H1 (cell line): ENCODE measurements around the gene MYH10. TPM values are rescaled to one million over a fixed set of nuclear protein-coding genes. Genes with fewer than 3 reads are reported as not detected.
A peak's percentile ranks its signal among the peaks of the same experiment; 100 is the strongest.

Experiments used
- CTCF ChIA-PET: fragments of 300-600 bp; sonication (Branson Sonifier 250); formaldehyde crosslinking; loops from one replicate; lab custom pipeline; 2021; ENCODE audit not compliant: partially characterized antibody; lab: Charles Lee
- POLR2A ChIA-PET: fragments of 300-600 bp; sonication (Branson Sonifier 250); formaldehyde crosslinking; loops from one replicate; lab custom pipeline; 2021; ENCODE audit warnings: inconsistent platforms; ENCODE audit not compliant: partially characterized antibody; lab: Charles Lee
- DNase-seq, 2 experiments: peaks; one replicate each; pipeline versions ENCODE4 v3.0.0 to v3.0.0-alpha.2; 2010 to 2022; ENCODE audit warnings: low spot score in 2 of 2, low read depth in 1 of 2, mixed read lengths in 1 of 2
- FAIRE-seq: peaks from 2 replicates; lab custom pipeline; 2011; peaks lifted over from hg19 to GRCh38; lab: Jason Lieb, UNC
- H2AFZ ChIP-seq: 2 replicates; pipeline ENCODE4 v1.8.1; 2012; ENCODE audit warnings: low read length, inconsistent platforms
- H2AK5ac ChIP-seq: 2 replicates; pipeline ENCODE4 v1.6.1; 2013; ENCODE audit warnings: low read depth, low read length
- H2BK120ac ChIP-seq: replicated peaks from 2 replicates; pipeline ENCODE3; 2013; ENCODE audit warnings: low read depth, low read length, inconsistent platforms
- H2BK12ac ChIP-seq: 2 replicates; pipeline ENCODE4 v1.6.1; 2013; ENCODE audit warnings: low read depth, low read length
- H2BK15ac ChIP-seq: 2 replicates; pipeline ENCODE4 v1.6.1; 2013; ENCODE audit warnings: low read length
- H2BK20ac ChIP-seq: 2 replicates; pipeline ENCODE4 v1.6.1; 2013; ENCODE audit warnings: low read length
- H2BK5ac ChIP-seq: 2 replicates; pipeline ENCODE4 v1.6.1; 2013; ENCODE audit warnings: low read depth, low read length
- H3K14ac ChIP-seq: 2 replicates; pipeline ENCODE4 v1.6.1; 2013; ENCODE audit warnings: inconsistent platforms; ENCODE audit not compliant: insufficient read length
- H3K18ac ChIP-seq: 2 replicates; pipeline ENCODE4 v1.6.1; 2013; ENCODE audit warnings: low read length; ENCODE audit errors: extremely low read depth
- H3K23ac ChIP-seq: 2 replicates; pipeline ENCODE4 v1.6.1; 2013; ENCODE audit warnings: inconsistent platforms; ENCODE audit not compliant: insufficient read length
- H3K23me2 ChIP-seq: 2 replicates; pipeline ENCODE4 v1.6.1; 2013; ENCODE audit warnings: low read depth, low read length
- H3K27ac ChIP-seq: 2 replicates; pipeline ENCODE4 v1.6.1; 2011; ENCODE audit warnings: low read depth, low read length, inconsistent platforms
- H3K27me3 ChIP-seq, 4 experiments: replicated peaks in 1 of 4; 1 replicate in 1 of 4; 2 replicates in 3 of 4; pipeline versions ENCODE4 v1.6.1 to v1.8.1; 2011 to 2013; ENCODE audit warnings: low read length in 3 of 4, mild to moderate bottlenecking in 3 of 4, inconsistent platforms in 2 of 4, mixed read lengths in 2 of 4, moderate library complexity in 1 of 4; ENCODE audit not compliant: control insufficient read depth in 3 of 4, insufficient read depth in 3 of 4; ENCODE audit errors: extremely low read depth in 1 of 4
- H3K36me3 ChIP-seq, 4 experiments: 2 replicates each; pipeline versions ENCODE4 v1.6.1 to v1.8.1; 2011 to 2013; ENCODE audit warnings: mild to moderate bottlenecking in 4 of 4, low read length in 3 of 4, moderate library complexity in 2 of 4, control low read depth in 1 of 4, inconsistent platforms in 1 of 4; ENCODE audit not compliant: insufficient read depth in 4 of 4, control insufficient read depth in 2 of 4
- H3K4ac ChIP-seq: replicated peaks from 2 replicates; pipeline ENCODE3; 2013; ENCODE audit warnings: low read length, low read depth, mixed read lengths, inconsistent platforms; ENCODE audit not compliant: insufficient read length
- H3K4me1 ChIP-seq, 4 experiments: replicated peaks in 1 of 4; 1 replicate in 1 of 4; 2 replicates in 3 of 4; pipeline versions ENCODE4 v1.6.1 to v1.8.1; 2011 to 2013; ENCODE audit warnings: low read length in 3 of 4, inconsistent platforms in 2 of 4, mixed read lengths in 1 of 4; ENCODE audit not compliant: insufficient read depth in 4 of 4, control insufficient read depth in 3 of 4
- H3K4me2 ChIP-seq, 2 experiments: 2 replicates each; pipeline versions ENCODE4 v1.6.1 to v1.8.1; 2011 to 2013; ENCODE audit warnings: low read depth in 2 of 2, low read length in 2 of 2, control low read depth in 1 of 2, inconsistent platforms in 1 of 2, mild to moderate bottlenecking in 1 of 2; ENCODE audit not compliant: insufficient read depth in 1 of 2
- H3K4me3 ChIP-seq, 4 experiments: fragments of 200-600, 300-600 bp in 1 of 4; sonication (generic), shearing (Covaris generic), sonication (Bioruptor Twin) in 1 of 4; 2 replicates each; pipeline versions ENCODE4 v1.5.1 to v1.8.1; 2011 to 2016; ENCODE audit warnings: low read length in 4 of 4, low read depth in 3 of 4, control low read depth in 2 of 4, inconsistent platforms in 2 of 4, mild to moderate bottlenecking in 2 of 4, mixed read lengths in 1 of 4, moderate library complexity in 1 of 4; ENCODE audit not compliant: insufficient read depth in 2 of 4; ENCODE audit errors: extremely low read depth in 1 of 4
- H3K56ac ChIP-seq: replicated peaks from 2 replicates; pipeline ENCODE3; 2013; ENCODE audit warnings: low read depth, mild to moderate bottlenecking, mixed read lengths, low read length, inconsistent platforms; ENCODE audit not compliant: insufficient read length
- H3K79me1 ChIP-seq: 2 replicates; pipeline ENCODE4 v1.6.1; 2013; ENCODE audit warnings: low read depth, low read length, control low read depth
- H3K79me2 ChIP-seq, 2 experiments: 2 replicates each; pipeline versions ENCODE4 v1.6.1 to v1.8.1; 2012 to 2013; ENCODE audit warnings: low read length in 2 of 2, mild to moderate bottlenecking in 2 of 2, inconsistent platforms in 1 of 2; ENCODE audit not compliant: insufficient read depth in 2 of 2, control insufficient read depth in 1 of 2
- H3K9ac ChIP-seq, 4 experiments: replicated peaks in 1 of 4; 1 replicate in 1 of 4; 2 replicates in 3 of 4; pipeline versions ENCODE4 v1.6.1 to v1.8.1; 2011 to 2013; ENCODE audit warnings: low read depth in 3 of 4, low read length in 3 of 4, control low read depth in 2 of 4, mild to moderate bottlenecking in 2 of 4, moderate library complexity in 2 of 4, inconsistent platforms in 1 of 4; ENCODE audit errors: extremely low read depth in 1 of 4
- H3K9me3 ChIP-seq, 2 experiments: 2 replicates each; pipeline versions ENCODE4 v1.6.1 to v1.8.1; 2012 to 2013; ENCODE audit warnings: mild to moderate bottlenecking in 2 of 2, moderate library complexity in 2 of 2, control low read depth in 1 of 2, inconsistent platforms in 1 of 2, low read depth in 1 of 2, low read length in 1 of 2, mixed read lengths in 1 of 2; ENCODE audit not compliant: insufficient read depth in 2 of 2
- H4K20me1 ChIP-seq, 2 experiments: replicated peaks in 1 of 2; 2 replicates each; pipeline versions ENCODE3 to v1.8.1; 2011 to 2013; ENCODE audit warnings: inconsistent platforms in 2 of 2, low read length in 2 of 2, mild to moderate bottlenecking in 1 of 2; ENCODE audit not compliant: insufficient read depth in 2 of 2, control insufficient read depth in 1 of 2
- H4K5ac ChIP-seq: 2 replicates; pipeline ENCODE4 v1.6.1; 2013; ENCODE audit warnings: low read length, low read depth, mixed read lengths, inconsistent platforms; ENCODE audit not compliant: insufficient read length
- H4K8ac ChIP-seq: 2 replicates; pipeline ENCODE4 v1.8.0; 2013; ENCODE audit warnings: mild to moderate bottlenecking, moderate library complexity, low read length, inconsistent platforms; ENCODE audit not compliant: insufficient read depth; ENCODE audit errors: extremely low read depth
- H4K91ac ChIP-seq: replicated peaks from 2 replicates; pipeline ENCODE3; 2013; ENCODE audit warnings: low read length, mixed read lengths, inconsistent platforms; ENCODE audit not compliant: insufficient read length
- CEBPB ChIP-seq: IDR thresholded peaks from 2 replicates; pipeline ENCODE4 v1.6.1; 2012; ENCODE audit warnings: low read depth, low read length
- CHD1 ChIP-seq: IDR thresholded peaks from 2 replicates; pipeline ENCODE4 v1.6.1; 2012; ENCODE audit warnings: low read depth, low read length, improper control_type of control experiment
- EZH2 ChIP-seq: fragments of 200-600 bp; sonication (generic); IDR thresholded peaks from 2 replicates; pipeline ENCODE4 v1.7.1; 2012; ENCODE audit warnings: low read depth, mild to moderate bottlenecking, moderate library complexity, low read length, inconsistent platforms; ENCODE audit not compliant: severe bottlenecking
- HDAC6 ChIP-seq: IDR thresholded peaks from one replicate; pipeline ENCODE4 v1.7.1; 2012; ENCODE audit warnings: low read depth, mild to moderate bottlenecking, inconsistent platforms, low read length, moderate library complexity
- JUND ChIP-seq: IDR thresholded peaks from 2 replicates; pipeline ENCODE4 v1.6.1; 2011; ENCODE audit warnings: mild to moderate bottlenecking, improper control_type of control experiment, low read length
- KDM1A ChIP-seq: fragments of 200-600, 300-600 bp; sonication (generic); IDR thresholded peaks from 2 replicates; pipeline ENCODE4 v1.7.1; 2016; ENCODE audit warnings: mild to moderate bottlenecking, low read length, borderline replicate concordance
- NANOG ChIP-seq: IDR thresholded peaks from 2 replicates; pipeline ENCODE4 v1.6.1; 2011; ENCODE audit warnings: low read length, low read depth, mild to moderate bottlenecking, inconsistent platforms; ENCODE audit not compliant: insufficient read depth, poor library complexity, severe bottlenecking
- SAP30 ChIP-seq: fragments of 300-600 bp; sonication (generic); IDR thresholded peaks from 2 replicates; pipeline ENCODE4 v1.7.1; 2012; ENCODE audit warnings: low read length, moderate library complexity, mild to moderate bottlenecking, inconsistent platforms; ENCODE audit not compliant: insufficient read depth, insufficient replicate concordance
- SUZ12 ChIP-seq: fragments of 200-600 bp; sonication (generic); IDR thresholded peaks from 2 replicates; pipeline ENCODE4 v1.6.1; 2012; ENCODE audit warnings: mild to moderate bottlenecking, inconsistent platforms, low read length, moderate library complexity, mixed read lengths
- TBP ChIP-seq: IDR thresholded peaks from 2 replicates; pipeline ENCODE4 v1.6.1; 2011; ENCODE audit warnings: low read depth, low read length, improper control_type of control experiment
- WGBS, 2 experiments: shearing (Covaris generic) in 1 of 2; methylation state at CpG; one replicate each; pipeline versions ENCODE4 v1.1.6 to v1.1.7; 2013 to 2015; ENCODE audit warnings: low lambda C conversion rate in 2 of 2, mixed read lengths in 2 of 2, inconsistent platforms in 1 of 2, low coverage in 1 of 2, missing lambda C conversion rate in 1 of 2; ENCODE audit not compliant: insufficient replicate concordance in 2 of 2, insufficient coverage in 1 of 2, insufficient read length in 1 of 2; ENCODE audit errors: extremely low coverage in 1 of 2, missing lambda C conversion rate in 1 of 2; 5-methylcytosine and 5-hydroxymethylcytosine counted together
- polyA plus RNA-seq, 7 experiments: library from polyadenylated mRNA; depleted of rRNA in 3 of 7; stranded (reverse) in 5 of 7; unstranded in 2 of 7; fragments of >200 nt in 5 of 7; fragments of 200-250 nt in 2 of 7; gene quantifications; 1 replicate in 5 of 7; 2 replicates in 1 of 7; 4 replicates in 1 of 7; pipeline versions ENCODE4 v1.2.1 to v1.2.3, GENCODE V29; 2011 to 2013; ENCODE audit warnings: missing spikeins in 2 of 7, mixed read lengths in 2 of 7
- total RNA-seq: library from RNA; stranded (reverse); fragmentation: NEBNext Ultra II Directional; extraction: Animal tissue kit (Norgen Biotek cat#: 25700); gene quantifications from 2 replicates; pipeline ENCODE4 v1.2.1, GENCODE V29; 2021
- TF ChIP-seq, protein P1 (sequence below): IDR thresholded peaks from 2 replicates; pipeline ENCODE4 v1.6.1; 2012; ENCODE audit warnings: low read length, inconsistent platforms

Gene MYH10
- total and polyA plus RNA-seq, 2 of the 8 experiments (the other 6 are each of a cell fraction or from before 2014, with no cell fraction given): 64.1 to 289 TPM

DNA sequence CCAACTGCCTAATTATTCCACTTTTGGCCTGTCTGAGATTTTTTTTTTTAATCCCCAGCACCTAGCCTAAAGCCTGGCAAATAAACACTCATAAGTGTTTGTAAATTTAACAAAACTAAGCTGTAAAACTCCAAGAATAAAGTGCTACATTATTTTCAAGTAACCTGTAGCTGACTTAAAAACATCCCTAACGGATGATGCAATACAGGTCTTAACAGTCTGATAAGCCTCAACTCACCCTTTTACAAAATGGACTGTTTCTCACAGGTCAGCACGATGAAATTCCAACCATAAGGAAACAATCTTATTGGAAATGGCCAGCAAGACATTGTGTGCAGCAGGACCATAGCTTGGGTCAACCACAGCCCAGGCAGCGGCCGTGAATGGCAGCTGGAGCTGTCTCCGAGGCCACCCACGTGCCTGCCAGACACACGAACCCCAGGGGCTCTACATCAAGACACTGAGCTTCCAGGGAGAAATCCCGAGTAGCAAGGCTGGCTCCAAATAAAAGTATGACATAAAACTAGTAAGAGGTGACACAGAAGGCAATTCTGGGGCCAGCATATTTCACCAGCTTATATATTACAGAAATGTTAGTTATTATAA, 135.9 kb downstream of the MYH10 start:
- Histone ChIP-seq H3K27ac (0 out of 2 replicates have a peak overlapping the region, but pooled peaks have one; percentile 38), H3K18ac (no peak overlapping the region), H3K4me2 (no peak overlapping the region), H3K14ac (no peak overlapping the region), H4K20me1 (peaks cover 0 to 5% of the 10 kb centered on the region in 2 experiments), H3K79me2 (no peaks in the 10 kb centered on the region), H3K23ac (no peak overlapping the region), H3K23me2 (no peaks in the 10 kb centered on the region), H2BK15ac (no peak overlapping the region), H2BK5ac (no peak overlapping the region), H2AK5ac (no peak overlapping the region), H4K91ac (no peak overlapping the region), H3K27me3 (no peaks in the 10 kb centered on the region), H2BK120ac (no peak overlapping the region), H3K4ac (no peak overlapping the region), H3K79me1 (no peaks in the 10 kb centered on the region), H2AFZ (no peak overlapping the region), H3K36me3 (peaks cover 43 to 88% (median 72%) of the 10 kb centered on the region in 4 experiments), H3K9ac (no peak overlapping the region), H2BK12ac (no peak overlapping the region), H2BK20ac (no peak overlapping the region), H3K4me1 (no peaks in the 10 kb centered on the region), H3K4me3 (no peak overlapping the region), H3K9me3 (no peaks in the 10 kb centered on the region), H4K5ac (no peak overlapping the region), H4K8ac (no peak overlapping the region), H3K56ac (no peak overlapping the region)
- CTCF ChIA-PET: interaction anchor here (0.9 to 1.2 kb wide), 2 partner anchors 15 to 38 kb away, joined by 3 to 4 read pairs; no protein-coding TSS in a partner anchor
- POLR2A ChIA-PET: interaction anchor here (0.8 kb wide), 1 partner anchor 112 kb away, joined by 3 read pairs; no protein-coding TSS in a partner anchor
- WGBS, 2 experiments: 91% methylated on average over 8 of the region's 8 CpGs; no CpG with 5 or more reads in 1 of the 2 experiments
- DNase-seq: no peak
- FAIRE-seq: no peak
- TF ChIP-seq, protein P1, sequence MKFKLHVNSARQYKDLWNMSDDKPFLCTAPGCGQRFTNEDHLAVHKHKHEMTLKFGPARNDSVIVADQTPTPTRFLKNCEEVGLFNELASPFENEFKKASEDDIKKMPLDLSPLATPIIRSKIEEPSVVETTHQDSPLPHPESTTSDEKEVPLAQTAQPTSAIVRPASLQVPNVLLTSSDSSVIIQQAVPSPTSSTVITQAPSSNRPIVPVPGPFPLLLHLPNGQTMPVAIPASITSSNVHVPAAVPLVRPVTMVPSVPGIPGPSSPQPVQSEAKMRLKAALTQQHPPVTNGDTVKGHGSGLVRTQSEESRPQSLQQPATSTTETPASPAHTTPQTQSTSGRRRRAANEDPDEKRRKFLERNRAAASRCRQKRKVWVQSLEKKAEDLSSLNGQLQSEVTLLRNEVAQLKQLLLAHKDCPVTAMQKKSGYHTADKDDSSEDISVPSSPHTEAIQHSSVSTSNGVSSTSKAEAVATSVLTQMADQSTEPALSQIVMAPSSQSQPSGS: no peak
- TF ChIP-seq NANOG: no peak
- no peak for TF ChIP-seq EZH2
- no peak for TF ChIP-seq HDAC6
- no peak for TF ChIP-seq JUND
- no peak for TF ChIP-seq SAP30
- no peak for TF ChIP-seq SUZ12
- no peak; the same call in 1 of the 2 replicates for TF ChIP-seq CEBPB
- TF ChIP-seq KDM1A: no peak
- no peak for TF ChIP-seq CHD1
- TF ChIP-seq TBP: no peak
